Natural killer cell (primary cell): Measurements from ENCODE around the gene METTL8. TPM values are rescaled to one million over a fixed set of nuclear protein-coding genes. Genes with fewer than 3 reads are reported as not detected.
A peak's percentile ranks its signal among the peaks of the same experiment; 100 is the strongest.

Experiments
- ATAC-seq, 3 donors: fragments of 150-1000 bp in 2 of 3; fragments of 200-7000 bp in 1 of 3; cut with Tn5 transposase; 1 replicate in 1 of 3; 2 replicates in 2 of 3; pipeline ENCODE4 v1.10.0; 2021; ENCODE audit warnings: mild to moderate bottlenecking in 2 of 3, moderate library complexity in 2 of 3
- DNase-seq, 2 donors: peaks; one replicate each; pipeline versions ENCODE4 v3.0.0 to v3.0.0-alpha.2; 2013 to 2021; ENCODE audit warnings: mixed read lengths in 1 of 2
- H3K27ac ChIP-seq: one replicate; pipeline ENCODE4 v1.5.1; 2013; ENCODE audit warnings: mild to moderate bottlenecking, low read length
- H3K27me3 ChIP-seq: one replicate; pipeline ENCODE4 v1.6.1; 2013; ENCODE audit warnings: low read length; ENCODE audit not compliant: control insufficient read depth, insufficient read depth
- H3K36me3 ChIP-seq: one replicate; pipeline ENCODE4 v1.6.1; 2013; ENCODE audit warnings: low read length; ENCODE audit not compliant: control insufficient read depth, insufficient read depth
- H3K4me1 ChIP-seq: one replicate; pipeline ENCODE4 v1.6.1; 2013; ENCODE audit warnings: low read length; ENCODE audit not compliant: control insufficient read depth, insufficient read depth
- H3K4me3 ChIP-seq: one replicate; pipeline ENCODE4 v1.5.1; 2013; ENCODE audit warnings: low read length
- H3K9me3 ChIP-seq: one replicate; pipeline ENCODE4 v1.6.1; 2013; ENCODE audit warnings: low read length; ENCODE audit not compliant: control insufficient read depth, insufficient read depth
- H3K27ac Mint-ChIP-seq, 2 donors: one replicate each; pipeline ENCODE4 v1.8.0; 2022; ENCODE audit warnings: mild to moderate bottlenecking in 2 of 2, mixed read lengths in 2 of 2, moderate library complexity in 1 of 2
- H3K27me3 Mint-ChIP-seq, 2 donors: one replicate each; pipeline ENCODE4 v1.8.0; 2022; ENCODE audit warnings: low read depth in 2 of 2, mixed read lengths in 2 of 2
- H3K36me3 Mint-ChIP-seq: one replicate; pipeline ENCODE4 v1.8.0; 2022; ENCODE audit warnings: mixed read lengths
- H3K4me1 Mint-ChIP-seq, 2 donors: one replicate each; pipeline ENCODE4 v1.8.0; 2022; ENCODE audit warnings: mixed read lengths in 2 of 2
- H3K4me3 Mint-ChIP-seq: one replicate; pipeline ENCODE4 v1.8.0; 2022; ENCODE audit warnings: mild to moderate bottlenecking, moderate library complexity, mixed read lengths
- H3K9me3 Mint-ChIP-seq, 2 donors: one replicate each; pipeline ENCODE4 v1.8.0; 2022; ENCODE audit warnings: mixed read lengths in 2 of 2
- WGBS: methylation state at CpG from one replicate; pipeline ENCODE4 v1.1.7; 2013; ENCODE audit warnings: missing lambda C conversion rate; ENCODE audit not compliant: insufficient coverage; 5-methylcytosine and 5-hydroxymethylcytosine counted together
- intact Hi-C: fragments of 100-400 bp; cut with micrococcal nuclease; formaldehyde crosslinking; loops from one replicate; pipeline ENCODE4 v1.14.2; 2022
- total RNA-seq, 4 donors: library from RNA; stranded (reverse); fragments of 120-200 nt in 1 of 4; gene quantifications; one replicate each; pipeline versions ENCODE4 v1.2.3 to v1.2.4, GENCODE V29; 2013 to 2022
- TF ChIP-seq, protein P1 (sequence below): fragments of 200-600 bp; IDR thresholded peaks from one replicate; pipeline ENCODE4 v1.8.0; 2022; ENCODE audit warnings: antibody characterized with exemption

METTL8 gene
- total RNA-seq, 3 donors from 2014 or later (not counting 1 experiment from before 2014, with no cell fraction given): 14.3 to 16.7 (median 15.2) TPM

- ATAC-seq (no peak), DNase-seq (no peak)
- WGBS: 95% methylated on average over 3 of the region's 5 CpGs
- Mint-ChIP-seq H3K4me3 (no peak overlapping the region), H3K27me3 (no peaks in the 10 kb centered on the region), H3K27ac (no peak overlapping the region), H3K9me3 (no peaks in the 10 kb centered on the region), H3K4me1 (no peaks in the 10 kb centered on the region), H3K36me3 (no peaks in the 10 kb centered on the region)
- TF ChIP-seq, protein P1, sequence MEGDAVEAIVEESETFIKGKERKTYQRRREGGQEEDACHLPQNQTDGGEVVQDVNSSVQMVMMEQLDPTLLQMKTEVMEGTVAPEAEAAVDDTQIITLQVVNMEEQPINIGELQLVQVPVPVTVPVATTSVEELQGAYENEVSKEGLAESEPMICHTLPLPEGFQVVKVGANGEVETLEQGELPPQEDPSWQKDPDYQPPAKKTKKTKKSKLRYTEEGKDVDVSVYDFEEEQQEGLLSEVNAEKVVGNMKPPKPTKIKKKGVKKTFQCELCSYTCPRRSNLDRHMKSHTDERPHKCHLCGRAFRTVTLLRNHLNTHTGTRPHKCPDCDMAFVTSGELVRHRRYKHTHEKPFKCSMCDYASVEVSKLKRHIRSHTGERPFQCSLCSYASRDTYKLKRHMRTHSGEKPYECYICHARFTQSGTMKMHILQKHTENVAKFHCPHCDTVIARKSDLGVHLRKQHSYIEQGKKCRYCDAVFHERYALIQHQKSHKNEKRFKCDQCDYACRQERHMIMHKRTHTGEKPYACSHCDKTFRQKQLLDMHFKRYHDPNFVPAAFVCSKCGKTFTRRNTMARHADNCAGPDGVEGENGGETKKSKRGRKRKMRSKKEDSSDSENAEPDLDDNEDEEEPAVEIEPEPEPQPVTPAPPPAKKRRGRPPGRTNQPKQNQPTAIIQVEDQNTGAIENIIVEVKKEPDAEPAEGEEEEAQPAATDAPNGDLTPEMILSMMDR: no peak
- peak overlapping the region; percentile 2 for H3K27ac ChIP-seq
- intact Hi-C loops: no loop called here
- no peaks in the 10 kb centered on the region for H3K36me3 ChIP-seq
- no peaks in the 10 kb centered on the region for H3K27me3 ChIP-seq
- H3K4me3 ChIP-seq: no peak overlapping the region
- no peaks in the 10 kb centered on the region for H3K9me3 ChIP-seq
- no peaks in the 10 kb centered on the region for H3K4me1 ChIP-seq
These were observed 103.4 kb downstream of the METTL8 start for GRCh38 chr2:171330155-171330956.

- 94% methylated on average over 4 of the region's 4 CpGs for WGBS
- Histone ChIP-seq H3K4me1 (no peaks in the 10 kb centered on the region), H3K27ac (peak overlapping the region; percentile 18), H3K9me3 (no peaks in the 10 kb centered on the region), H3K36me3 (no peaks in the 10 kb centered on the region), H3K27me3 (no peaks in the 10 kb centered on the region), H3K4me3 (no peak overlapping the region)
- TF ChIP-seq, protein P1: no peak
- Mint-ChIP-seq H3K4me3 (no peak overlapping the region), H3K36me3 (no peaks in the 10 kb centered on the region), H3K4me1 (no peaks in the 10 kb centered on the region), H3K9me3 (no peaks in the 10 kb centered on the region), H3K27ac (no peak overlapping the region), H3K27me3 (no peaks in the 10 kb centered on the region)
- intact Hi-C loops: no loop called here
- ATAC-seq: no peak
- DNase-seq: peak in 1 of 2 donors; percentile 24
These were observed 106.7 kb downstream of the METTL8 start for GRCh38 chr2:171327043-171327496.

DNA sequence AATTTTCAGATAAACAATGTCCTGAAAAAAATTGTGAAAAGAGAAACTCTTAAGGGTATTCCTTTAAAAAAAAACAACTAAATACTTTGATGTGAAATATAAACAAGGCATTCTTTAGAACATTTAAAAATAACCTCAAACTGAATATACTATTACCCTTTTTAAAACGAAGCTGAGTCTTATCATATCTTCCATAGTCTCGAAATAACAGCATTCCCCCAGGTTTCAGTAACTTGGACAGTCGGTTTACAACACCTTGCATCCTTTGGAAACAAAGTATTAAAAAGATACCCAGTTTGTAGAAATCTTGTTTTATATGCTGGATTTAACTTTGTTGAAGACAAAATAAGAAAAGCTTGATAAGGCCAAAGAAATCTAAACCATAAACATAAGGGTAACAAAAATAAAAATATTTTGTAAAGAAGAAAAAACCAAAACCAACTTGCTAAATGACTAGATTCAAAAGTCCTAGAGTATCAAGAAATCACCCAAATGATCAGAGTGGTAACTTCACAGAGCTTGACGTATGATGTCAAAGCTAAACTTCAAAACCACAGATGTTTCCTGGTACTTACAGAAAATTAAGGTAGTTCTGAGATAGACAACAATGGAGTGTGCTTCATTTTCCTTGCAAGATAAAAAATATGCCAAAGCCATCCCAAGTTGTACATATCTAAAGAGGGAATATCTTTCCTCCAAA is 107.8 kb downstream of the METTL8 start:
- H3K27me3 Mint-ChIP-seq: no peaks in the 10 kb centered on the region
- 49% methylated on average over 4 of the region's 4 CpGs for WGBS
- peak in 1 of 3 donors; percentile 36 for ATAC-seq
- H3K4me1 Mint-ChIP-seq: no peaks in the 10 kb centered on the region
- Histone ChIP-seq H3K36me3 (no peaks in the 10 kb centered on the region), H3K4me3 (peak overlapping the region; percentile 25), H3K27me3 (no peaks in the 10 kb centered on the region), H3K4me1 (no peaks in the 10 kb centered on the region), H3K27ac (peak overlapping the region; percentile 79), H3K9me3 (no peaks in the 10 kb centered on the region)
- H3K9me3 Mint-ChIP-seq: no peaks in the 10 kb centered on the region
- no peak overlapping the region for H3K27ac Mint-ChIP-seq
- peak in 1 of 2 donors; percentile 73 for DNase-seq
- no peak overlapping the region for H3K4me3 Mint-ChIP-seq
- TF ChIP-seq, protein P1: no peak
- H3K36me3 Mint-ChIP-seq: no peaks in the 10 kb centered on the region
- intact Hi-C loops: no loop called here
